IgD-negative memory B cell (primary cell): ENCODE measurements around the gene CARD6. TPM values are rescaled to one million over a fixed set of nuclear protein-coding genes. Genes with fewer than 3 reads are reported as not detected.
"Not testable (repeated sequence)": the region's sequence is repeated elsewhere in the genome, so short reads cannot be mapped to it uniquely, and the experiment has no call there.

Experiments
- H3K27ac Mint-ChIP-seq, 3 donors: one replicate each; pipeline ENCODE4 v1.8.0; 2020 to 2022; ENCODE audit warnings: mild to moderate bottlenecking in 3 of 3, mixed read lengths in 3 of 3, moderate library complexity in 1 of 3
- H3K27me3 Mint-ChIP-seq: one replicate; pipeline ENCODE4 v1.8.0; 2021; ENCODE audit warnings: mixed read lengths
- H3K36me3 Mint-ChIP-seq: one replicate; pipeline ENCODE4 v1.8.0; 2020; ENCODE audit warnings: mild to moderate bottlenecking, mixed read lengths
- H3K4me1 Mint-ChIP-seq, 3 donors: one replicate each; pipeline ENCODE4 v1.8.0; 2020 to 2022; ENCODE audit warnings: mixed read lengths in 3 of 3, mild to moderate bottlenecking in 1 of 3
- H3K4me3 Mint-ChIP-seq, 4 donors: one replicate each; pipeline ENCODE4 v1.8.0; 2020 to 2022; ENCODE audit warnings: mild to moderate bottlenecking in 4 of 4, mixed read lengths in 4 of 4, moderate library complexity in 3 of 4
- H3K9me3 Mint-ChIP-seq, 3 donors: one replicate each; pipeline ENCODE4 v1.8.0; 2020 to 2021; ENCODE audit warnings: mixed read lengths in 3 of 3, mild to moderate bottlenecking in 1 of 3
- polyA plus RNA-seq: library from polyadenylated mRNA; unstranded; fragments of 300-500 nt; fragmentation: Illumina TruSeq; gene quantifications from one replicate; pipeline ENCODE4 v1.2.3, GENCODE V29; 2021

The CARD6 gene
- polyA plus RNA-seq, 1 donor from 2014 or later = 0.93 TPM

GRCh38 chr5:40823459-40823858 lies 17.7 kb upstream of the CARD6 start:
- peaks cover 0 to 6% (median 2%) of the 10 kb centered on the region in 3 donors for H3K4me1 Mint-ChIP-seq
- H3K4me3 Mint-ChIP-seq = no peak overlapping the region
- no peaks in the 10 kb centered on the region for H3K27me3 Mint-ChIP-seq
- peak overlapping the region in 1 of 3 donors; percentile 27 for H3K27ac Mint-ChIP-seq
- peaks cover 10% of the 10 kb centered on the region for H3K36me3 Mint-ChIP-seq
- no peaks in the 10 kb centered on the region for H3K9me3 Mint-ChIP-seq

DNA sequence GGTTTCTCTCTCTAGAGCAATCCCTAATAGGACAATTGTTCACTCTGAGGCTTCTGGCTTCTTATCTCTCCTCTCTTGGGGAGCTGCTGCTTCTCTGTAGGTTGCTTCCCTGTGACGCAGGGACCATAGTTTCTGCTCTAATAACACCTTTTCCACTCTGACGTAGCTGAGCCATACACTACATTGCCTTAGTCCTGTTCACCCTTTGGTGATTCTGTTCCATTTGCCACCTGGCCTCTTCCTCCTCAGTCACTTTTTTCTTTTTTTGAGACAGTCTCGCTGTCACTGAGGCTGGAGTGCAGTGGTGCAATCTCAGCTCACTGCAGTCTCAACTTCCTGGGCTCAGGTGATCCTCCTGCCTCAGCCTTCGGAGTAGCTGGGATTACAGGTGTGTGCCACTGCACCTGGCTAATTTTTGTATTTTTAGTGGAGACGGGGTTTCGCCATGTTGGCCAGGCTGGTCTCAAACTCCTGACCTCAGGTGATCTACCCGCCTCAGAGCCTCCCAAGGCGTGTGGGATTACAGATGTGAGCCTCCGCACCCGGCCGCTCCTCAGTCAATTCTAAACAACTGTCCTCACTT lies 15.6 kb upstream of the CARD6 start:
- not testable (repeated sequence) for H3K4me3 Mint-ChIP-seq, H3K27me3 Mint-ChIP-seq, H3K4me1 Mint-ChIP-seq, H3K9me3 Mint-ChIP-seq
- peaks cover 12% of the 10 kb centered on the region for H3K36me3 Mint-ChIP-seq
- peak overlapping the region in 1 of 3 donors; percentile 53 for H3K27ac Mint-ChIP-seq

DNA sequence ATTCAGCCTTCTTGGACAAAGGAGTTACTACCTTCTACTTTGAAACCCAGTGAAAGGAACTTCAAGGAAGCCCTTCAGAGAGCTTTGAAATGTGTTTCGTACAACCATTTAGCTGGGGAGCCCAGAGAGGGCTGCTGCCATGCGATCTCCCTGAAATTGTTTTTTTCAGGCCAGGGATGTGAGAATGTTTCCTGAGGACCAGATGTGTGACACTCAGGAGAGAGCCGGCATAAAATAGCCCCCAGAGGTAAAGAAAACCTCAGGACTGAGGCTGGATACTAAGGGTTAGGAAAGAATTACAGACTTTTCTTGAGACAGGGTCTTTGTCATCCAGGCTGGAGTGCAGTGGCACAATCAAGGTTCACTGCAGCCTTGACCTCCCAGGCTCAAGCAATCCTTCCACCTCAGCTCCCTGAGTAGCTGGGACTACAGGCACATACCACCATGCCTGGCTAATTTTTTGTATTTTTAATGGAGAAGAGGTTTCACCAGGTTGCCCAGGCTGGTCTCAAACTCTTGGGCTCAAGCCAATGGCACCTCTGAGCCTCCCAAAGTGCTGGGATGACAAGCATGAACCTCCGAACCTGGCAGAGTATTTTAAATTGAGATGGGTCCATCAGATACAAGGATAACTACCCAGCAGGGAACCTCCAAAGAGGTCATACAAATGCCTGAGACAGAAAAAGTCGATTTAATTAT lies 14.5 kb upstream of the CARD6 start:
- Mint-ChIP-seq H3K4me3 (no peak overlapping the region), H3K4me1 (peaks cover 1 to 8% (median 6%) of the 10 kb centered on the region in 3 donors), H3K27ac (no peak overlapping the region), H3K27me3 (no peaks in the 10 kb centered on the region), H3K36me3 (peaks cover 12% of the 10 kb centered on the region), H3K9me3 (no peaks in the 10 kb centered on the region)

DNA sequence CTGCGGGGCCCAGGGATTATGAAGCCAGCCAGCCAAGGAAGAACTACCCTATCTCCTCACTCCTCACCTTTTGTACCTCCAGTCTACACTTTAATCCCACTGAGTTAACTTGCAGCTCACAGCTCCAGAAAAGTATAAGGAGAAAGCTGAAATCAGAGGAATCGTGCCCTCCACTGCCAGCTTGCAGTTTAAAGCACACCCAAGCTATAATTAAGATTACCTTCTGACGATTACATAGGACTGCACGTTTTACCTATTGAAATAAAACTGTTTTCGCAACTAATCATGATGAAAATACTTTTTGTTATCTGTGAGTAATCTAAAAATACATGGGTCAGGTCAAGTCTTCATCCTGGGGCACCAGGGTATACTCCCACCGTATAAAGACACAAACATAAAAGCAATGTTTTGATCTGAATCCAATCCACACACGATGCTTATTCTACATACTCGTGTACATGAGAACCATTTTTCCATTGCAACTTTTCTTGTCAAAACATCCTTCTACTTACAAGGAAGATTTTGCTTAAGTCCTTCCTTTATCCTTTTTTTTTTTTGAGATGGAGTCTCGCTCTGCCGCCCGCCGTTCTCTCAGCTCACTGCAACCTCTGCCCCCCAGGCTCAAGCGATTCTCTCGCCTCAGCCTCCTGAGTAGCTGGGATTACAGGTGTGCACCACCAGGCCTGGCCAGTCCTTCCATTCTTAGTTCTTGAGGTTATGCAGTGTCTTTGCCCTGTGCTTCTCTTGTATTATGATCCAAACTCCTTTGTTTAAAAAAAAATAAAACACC lies 13.8 kb upstream of the CARD6 start:
- H3K4me1 Mint-ChIP-seq = peaks cover 6 to 14% (median 12%) of the 10 kb centered on the region in 3 donors
- peak overlapping the region in 1 of 3 donors; percentile 20 for H3K27ac Mint-ChIP-seq
- H3K9me3 Mint-ChIP-seq = no peaks in the 10 kb centered on the region
- no peaks in the 10 kb centered on the region for H3K27me3 Mint-ChIP-seq
- peaks cover 18% of the 10 kb centered on the region for H3K36me3 Mint-ChIP-seq
- H3K4me3 Mint-ChIP-seq = no peak overlapping the region

DNA sequence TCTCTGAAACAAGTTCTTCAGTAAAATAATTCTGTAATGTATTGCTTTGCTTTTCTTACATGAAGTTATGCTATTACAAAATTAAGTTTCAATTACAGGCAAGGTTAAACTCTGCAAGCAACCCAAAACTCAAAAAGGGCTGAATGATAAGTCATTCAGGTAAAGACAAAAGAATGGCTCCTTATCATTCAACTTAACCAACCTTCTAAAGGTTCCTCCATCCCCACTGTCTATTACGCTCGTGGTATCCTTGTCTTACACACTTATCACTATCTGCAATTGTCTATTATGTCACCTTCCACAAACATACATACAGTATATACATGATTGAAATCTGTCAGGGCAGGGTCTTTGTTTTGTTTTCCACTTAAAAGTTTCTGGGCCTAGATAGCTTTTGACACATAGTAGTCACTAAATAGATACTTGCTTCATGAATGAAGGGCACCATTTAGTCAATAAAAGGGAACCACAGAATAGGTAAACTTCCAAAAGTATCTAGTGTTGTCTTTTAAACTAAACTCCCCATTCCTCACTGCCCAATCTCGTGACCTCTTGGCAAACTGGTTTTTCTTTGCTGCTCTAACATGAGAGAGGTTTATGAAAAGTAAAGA lies 13.0 kb upstream of the CARD6 start:
- no peaks in the 10 kb centered on the region for H3K27me3 Mint-ChIP-seq

DNA sequence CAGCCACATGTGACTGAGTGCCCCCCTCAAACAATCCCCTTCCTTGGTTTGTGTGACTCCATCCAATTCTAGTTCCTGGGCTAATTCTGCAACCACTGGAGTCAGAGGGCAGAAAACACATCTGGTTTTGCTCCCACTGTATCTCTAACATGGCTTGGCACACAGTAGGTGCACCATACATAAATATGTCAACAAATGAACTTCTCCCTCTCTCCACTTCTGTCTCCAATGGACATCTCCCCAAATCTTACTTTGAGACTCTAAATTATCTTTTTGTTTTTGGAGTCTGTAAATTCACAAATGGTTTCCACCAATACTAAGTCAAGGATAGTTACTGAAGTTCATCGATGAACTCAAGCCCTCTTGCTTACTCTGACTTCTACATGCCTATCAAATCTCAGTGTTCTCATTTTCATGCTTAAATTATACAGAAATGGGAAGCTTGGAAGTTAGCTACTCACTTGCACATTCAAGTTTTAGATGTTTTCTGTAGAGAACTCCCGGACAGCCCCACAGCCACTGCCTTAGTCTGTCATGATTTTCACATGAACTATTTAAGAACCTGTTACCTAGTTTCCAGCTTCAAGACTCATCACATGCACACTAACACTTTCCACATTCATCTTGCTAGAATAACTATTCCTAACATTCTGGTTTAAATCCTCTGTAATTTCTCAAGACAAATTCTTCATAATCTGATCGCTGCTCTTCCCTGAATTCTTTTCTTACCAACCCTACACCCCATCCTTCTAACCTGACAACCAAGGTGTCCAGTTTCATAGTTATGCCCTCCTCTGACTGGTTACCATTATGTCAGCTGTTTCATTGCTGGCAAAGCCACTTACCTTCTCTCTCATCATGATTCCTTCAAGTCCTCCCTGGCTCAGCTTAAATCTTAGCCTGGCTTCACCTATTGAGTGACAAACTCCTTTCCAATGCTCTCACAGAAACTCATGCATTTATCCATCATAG lies 12.2 kb upstream of the CARD6 start:
- H3K27me3 Mint-ChIP-seq = no peaks in the 10 kb centered on the region
- no peaks in the 10 kb centered on the region for H3K9me3 Mint-ChIP-seq
- H3K4me1 Mint-ChIP-seq = peaks cover 16 to 29% (median 24%) of the 10 kb centered on the region in 3 donors
- H3K4me3 Mint-ChIP-seq = no peak overlapping the region
- H3K27ac Mint-ChIP-seq = peak overlapping the region; percentile 7 to 60 (median 57)
- H3K36me3 Mint-ChIP-seq = peaks cover 13% of the 10 kb centered on the region

More for the DNA sequence above, 13.0 kb upstream of the CARD6 start:
- H3K27ac Mint-ChIP-seq = peak overlapping the region in 1 of 3 donors; percentile 7
- no peak overlapping the region for H3K4me3 Mint-ChIP-seq
- peaks cover 12% of the 10 kb centered on the region for H3K36me3 Mint-ChIP-seq
- H3K4me1 Mint-ChIP-seq = peaks cover 7 to 21% (median 19%) of the 10 kb centered on the region in 3 donors
- H3K9me3 Mint-ChIP-seq = no peaks in the 10 kb centered on the region

DNA sequence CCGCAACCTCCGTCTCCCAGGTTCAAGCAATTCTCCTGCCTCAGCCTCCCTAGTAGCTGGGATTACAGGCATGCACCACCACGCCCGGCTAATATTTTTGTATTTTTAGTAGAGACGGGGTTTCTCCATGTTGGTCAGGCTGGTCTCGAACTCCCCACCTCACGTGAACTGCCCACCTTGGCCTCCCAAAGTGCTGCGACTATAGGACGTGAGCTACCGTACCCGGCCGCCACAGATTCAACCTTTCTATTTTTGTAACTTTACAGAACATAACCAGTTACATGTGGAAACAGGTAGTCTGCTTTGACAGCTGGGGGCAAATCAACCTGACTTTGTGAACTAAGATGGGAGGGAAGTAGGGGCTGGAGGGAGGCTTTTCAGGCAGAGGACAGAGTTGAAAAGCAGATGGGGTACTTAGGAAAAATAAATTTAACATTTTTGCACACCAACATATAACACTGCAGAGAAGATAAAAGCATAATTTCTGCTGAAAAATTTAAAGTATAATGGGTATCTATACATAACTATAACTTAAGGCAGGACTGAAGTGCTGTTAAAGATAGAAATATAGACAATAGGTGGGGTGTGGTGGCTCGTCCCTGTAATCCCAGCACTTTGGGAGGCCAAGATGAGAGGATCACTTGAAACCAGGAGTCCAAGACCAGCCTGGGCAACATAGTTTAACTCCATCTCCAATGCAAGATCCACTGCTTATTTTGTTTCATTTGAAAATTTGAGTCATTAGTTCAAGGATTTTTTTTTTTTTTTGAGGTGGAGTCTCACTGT lies 11.2 kb upstream of the CARD6 start:
- Mint-ChIP-seq H3K4me3 (no peak overlapping the region), H3K9me3 (no peaks in the 10 kb centered on the region), H3K27me3 (no peaks in the 10 kb centered on the region), H3K27ac (no peak overlapping the region), H3K4me1 (peaks cover 21 to 34% (median 33%) of the 10 kb centered on the region in 3 donors), H3K36me3 (peaks cover 15% of the 10 kb centered on the region)

- peak overlapping the region in 2 of 3 donors; percentile 19 to 82 for H3K27ac Mint-ChIP-seq
- H3K4me1 Mint-ChIP-seq = peaks cover 28 to 45% (median 42%) of the 10 kb centered on the region in 3 donors
- peaks cover 15% of the 10 kb centered on the region for H3K36me3 Mint-ChIP-seq
- peaks cover 0 to 2% (median 0%) of the 10 kb centered on the region in 3 donors for H3K9me3 Mint-ChIP-seq
- H3K4me3 Mint-ChIP-seq = peak overlapping the region in 1 of 4 donors; percentile 90
- H3K27me3 Mint-ChIP-seq = no peaks in the 10 kb centered on the region
These were observed 9.6 kb upstream of the CARD6 start for GRCh38 chr5:40831346-40832210.

- Mint-ChIP-seq H3K4me1 (peaks cover 28 to 45% (median 42%) of the 10 kb centered on the region in 3 donors), H3K27me3 (no peaks in the 10 kb centered on the region), H3K27ac (peak overlapping the region; percentile 4 to 98 (median 82)), H3K4me3 (peak overlapping the region in 2 of 4 donors; percentile 90 to 100), H3K9me3 (peaks cover 0 to 2% (median 0%) of the 10 kb centered on the region in 3 donors), H3K36me3 (peaks cover 15% of the 10 kb centered on the region)
These were observed 8.8 kb upstream of the CARD6 start for GRCh38 chr5:40832345-40832744.

DNA sequence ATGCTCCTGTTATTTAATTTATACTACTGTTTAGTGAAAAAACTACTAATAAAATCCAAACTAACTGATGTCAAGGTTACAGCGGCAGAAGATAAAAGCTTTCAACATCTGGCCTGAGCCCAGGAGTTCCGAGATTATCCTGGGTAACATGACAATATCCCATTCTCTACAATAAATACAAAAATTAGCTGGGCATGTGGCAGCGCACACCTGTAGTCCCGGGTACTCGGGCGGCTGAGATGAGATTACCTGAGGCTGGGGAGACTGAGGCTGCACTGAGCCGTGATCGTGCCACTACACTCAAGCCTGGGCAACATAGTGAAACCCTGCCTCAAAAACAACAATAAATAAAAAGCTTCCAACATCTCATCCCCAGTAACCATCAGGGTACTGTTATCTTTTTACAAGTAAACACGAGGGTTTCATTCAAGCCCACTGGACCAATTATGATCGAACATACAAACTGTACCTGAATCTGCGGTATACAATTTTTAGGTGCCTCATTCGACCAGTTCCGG lies 7.4 kb upstream of the CARD6 start:
- Mint-ChIP-seq H3K36me3 (peaks cover 13% of the 10 kb centered on the region), H3K27ac (peak overlapping the region; percentile 82 to 98 (median 97)), H3K9me3 (peaks cover 0 to 2% (median 0%) of the 10 kb centered on the region in 3 donors), H3K27me3 (no peaks in the 10 kb centered on the region), H3K4me3 (peak overlapping the region; percentile 90 to 100 (median 98)), H3K4me1 (peaks cover 33 to 48% (median 43%) of the 10 kb centered on the region in 3 donors)

- peaks cover 9% of the 10 kb centered on the region for H3K36me3 Mint-ChIP-seq
- H3K4me1 Mint-ChIP-seq = peaks cover 33 to 48% (median 40%) of the 10 kb centered on the region in 3 donors
- no peaks in the 10 kb centered on the region for H3K27me3 Mint-ChIP-seq
- peaks cover 0 to 2% (median 0%) of the 10 kb centered on the region in 3 donors for H3K9me3 Mint-ChIP-seq
- peak overlapping the region; percentile 90 to 100 (median 98) for H3K4me3 Mint-ChIP-seq
- peak overlapping the region; percentile 82 to 98 (median 97) for H3K27ac Mint-ChIP-seq
These were observed 6.7 kb upstream of the CARD6 start for GRCh38 chr5:40834391-40834848.
